GM06990 (cell line): ENCODE data around the gene DTNBP1.

Source experiments
- DNase-seq: peaks from one replicate; pipeline ENCODE4 v3.0.0-alpha.2; 2011; ENCODE audit not compliant: insufficient read length; ENCODE audit errors: extremely low read depth
- H3K27me3 ChIP-seq: replicated peaks from 2 replicates; pipeline ENCODE4 v1.6.0; 2011; ENCODE audit warnings: low read length; ENCODE audit not compliant: control insufficient read depth, insufficient read depth
- H3K36me3 ChIP-seq: 2 replicates; pipeline ENCODE4 v1.5.1; 2011; ENCODE audit warnings: low read length; ENCODE audit not compliant: control insufficient read depth, insufficient read depth
- H3K4me3 ChIP-seq: replicated peaks from 2 replicates; pipeline ENCODE4 v1.5.1; 2011; ENCODE audit warnings: low read depth, mild to moderate bottlenecking, control low read depth, low read length
- TF ChIP-seq, protein P1 (sequence below): IDR thresholded peaks from 2 replicates; pipeline ENCODE4 v1.5.1; 2011; ENCODE audit warnings: low read length, control low read depth, mild to moderate bottlenecking, inconsistent platforms; ENCODE audit not compliant: insufficient read depth, poor library complexity, severe bottlenecking

The DTNBP1 gene

DNA sequence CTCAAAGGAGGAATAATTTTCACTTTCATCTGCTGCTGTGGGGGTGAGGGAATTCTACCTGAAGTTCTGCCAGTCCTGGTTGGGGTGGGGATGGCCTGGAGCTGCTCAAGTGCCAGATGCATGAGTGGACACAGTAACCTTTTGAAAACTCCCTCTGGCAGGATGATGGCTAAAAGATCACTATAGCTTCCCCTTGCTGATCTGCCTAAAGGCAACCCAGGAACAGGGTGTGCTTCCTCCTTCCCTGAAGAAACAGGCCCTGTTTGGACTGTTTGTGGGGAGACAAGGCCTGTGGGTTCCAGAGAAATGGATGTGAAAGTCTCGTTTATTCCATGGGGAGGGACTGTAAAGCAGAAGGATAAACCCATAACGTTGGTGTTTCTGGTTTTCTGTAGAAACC lies 176.9 kb downstream of the DTNBP1 start:
- DNase-seq: no peak
- Histone ChIP-seq H3K4me3 (no peak overlapping the region), H3K27me3 (no peaks in the 10 kb centered on the region), H3K36me3 (peaks cover 8% of the 10 kb centered on the region)
- TF ChIP-seq, protein P1, sequence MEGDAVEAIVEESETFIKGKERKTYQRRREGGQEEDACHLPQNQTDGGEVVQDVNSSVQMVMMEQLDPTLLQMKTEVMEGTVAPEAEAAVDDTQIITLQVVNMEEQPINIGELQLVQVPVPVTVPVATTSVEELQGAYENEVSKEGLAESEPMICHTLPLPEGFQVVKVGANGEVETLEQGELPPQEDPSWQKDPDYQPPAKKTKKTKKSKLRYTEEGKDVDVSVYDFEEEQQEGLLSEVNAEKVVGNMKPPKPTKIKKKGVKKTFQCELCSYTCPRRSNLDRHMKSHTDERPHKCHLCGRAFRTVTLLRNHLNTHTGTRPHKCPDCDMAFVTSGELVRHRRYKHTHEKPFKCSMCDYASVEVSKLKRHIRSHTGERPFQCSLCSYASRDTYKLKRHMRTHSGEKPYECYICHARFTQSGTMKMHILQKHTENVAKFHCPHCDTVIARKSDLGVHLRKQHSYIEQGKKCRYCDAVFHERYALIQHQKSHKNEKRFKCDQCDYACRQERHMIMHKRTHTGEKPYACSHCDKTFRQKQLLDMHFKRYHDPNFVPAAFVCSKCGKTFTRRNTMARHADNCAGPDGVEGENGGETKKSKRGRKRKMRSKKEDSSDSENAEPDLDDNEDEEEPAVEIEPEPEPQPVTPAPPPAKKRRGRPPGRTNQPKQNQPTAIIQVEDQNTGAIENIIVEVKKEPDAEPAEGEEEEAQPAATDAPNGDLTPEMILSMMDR: no peak

DNA sequence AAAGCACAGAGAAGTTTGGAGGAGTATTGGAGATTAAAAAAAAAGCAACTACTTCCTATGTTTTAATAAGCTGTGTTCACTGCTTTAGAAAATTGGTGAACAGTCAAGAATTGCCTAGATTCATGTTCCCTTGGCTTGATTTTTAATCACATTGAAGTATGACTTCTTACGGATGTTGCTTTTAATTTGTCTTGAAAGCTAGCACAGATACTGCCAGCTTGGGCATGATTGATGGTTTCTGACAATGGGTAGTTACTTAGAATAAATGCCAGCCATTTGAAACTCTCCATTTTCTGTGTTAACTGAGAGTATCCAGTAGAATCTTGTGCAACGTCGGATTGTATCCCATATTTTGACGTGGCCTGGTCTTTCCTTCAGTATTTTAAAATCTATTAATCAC lies 178.0 kb downstream of the DTNBP1 start:
- DNase-seq: no peak
- no peaks in the 10 kb centered on the region for H3K27me3 ChIP-seq
- TF ChIP-seq, protein P1: no peak
- peaks cover 8% of the 10 kb centered on the region for H3K36me3 ChIP-seq
- H3K4me3 ChIP-seq: no peak overlapping the region

DNA sequence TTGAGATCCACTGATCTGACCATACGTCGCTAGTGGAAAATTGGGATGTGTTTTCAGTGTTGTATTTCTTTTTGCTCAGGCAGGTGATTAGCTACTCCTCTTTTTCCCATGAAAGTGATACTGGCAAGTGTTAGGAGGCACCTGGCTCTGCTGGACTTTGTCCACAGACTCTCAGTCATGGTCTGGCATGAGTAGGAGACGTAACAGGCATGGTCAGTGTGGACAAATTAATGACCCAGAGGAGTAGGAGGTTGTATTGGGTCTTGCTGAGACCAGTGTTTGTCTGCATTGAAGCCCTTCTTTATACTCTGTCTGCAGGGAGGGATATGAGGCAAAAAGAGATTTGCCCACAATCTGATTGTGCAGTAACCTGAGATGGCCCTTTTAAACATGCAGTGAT lies 178.7 kb downstream of the DTNBP1 start:
- H3K4me3 ChIP-seq: no peak overlapping the region
- H3K27me3 ChIP-seq: no peaks in the 10 kb centered on the region
- H3K36me3 ChIP-seq: peaks cover 8% of the 10 kb centered on the region
- no peak for DNase-seq
- TF ChIP-seq, protein P1: no peak

GRCh38 chr6:15483060-15483459 lies 179.8 kb downstream of the DTNBP1 start:
- Histone ChIP-seq H3K27me3 (no peaks in the 10 kb centered on the region), H3K4me3 (no peak overlapping the region), H3K36me3 (peaks cover 4% of the 10 kb centered on the region)
- DNase-seq: no peak
- TF ChIP-seq, protein P1: no peak

- DNase-seq: no peak
- no peaks in the 10 kb centered on the region for H3K27me3 ChIP-seq
- H3K36me3 ChIP-seq: no peaks in the 10 kb centered on the region
- H3K4me3 ChIP-seq: no peak overlapping the region
- TF ChIP-seq, protein P1: no peak
These were observed 181.2 kb downstream of the DTNBP1 start for GRCh38 chr6:15481390-15482291.
